ENCODE results near the gene CDK6. TPM values are rescaled to one million over a fixed set of nuclear protein-coding genes. Genes with fewer than 3 reads are reported as not detected.

Gene CDK6
- total and polyA plus RNA-seq, 4 donors, result 3.3 to 35.0 (median 12.0) TPM

DNA sequence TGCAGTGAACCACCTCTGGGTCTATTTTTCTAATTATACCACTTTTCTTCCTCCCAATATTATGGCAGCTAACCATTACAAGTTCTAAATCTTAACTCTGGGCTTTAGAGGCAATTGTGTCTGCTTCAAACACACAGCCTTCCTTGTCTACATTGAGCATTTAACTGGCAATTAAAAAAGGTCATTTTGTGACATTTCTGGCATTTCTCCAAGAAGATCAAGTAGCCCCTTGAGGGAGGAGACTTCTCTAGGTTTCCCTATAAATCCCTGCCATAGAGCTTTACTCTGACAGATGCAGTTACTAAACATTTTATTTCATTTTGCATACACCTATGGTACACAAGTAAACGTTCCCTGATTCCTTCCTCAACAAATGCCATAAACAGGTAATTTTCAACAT, 212.8 kb downstream of the CDK6 start:
- Histone ChIP-seq H3K27me3 (ENCODE audit: control insufficient read depth in 4 of 4, insufficient read depth in 4 of 4, low read length in 3 of 4) (no peaks in the 10 kb centered on the region), H3K4me1 (ENCODE audit: control insufficient read depth in 4 of 4, insufficient read depth in 4 of 4, low read length in 3 of 4) (peaks cover 0 to 4% (median 0%) of the 10 kb centered on the region in 4 donors), H3K4me3 (ENCODE audit: low read depth in 1 of 3, low read length in 3 of 3) (no peak overlapping the region), H3K36me3 (ENCODE audit: control insufficient read depth in 4 of 4, insufficient read depth in 3 of 4, low read depth in 1 of 4, low read length in 3 of 4) (peaks cover 0 to 2% (median 0%) of the 10 kb centered on the region in 4 donors), H3K27ac (ENCODE audit: low read depth in 1 of 2, low read length in 2 of 2) (no peak overlapping the region), H3K9ac (ENCODE audit: low read depth in 1 of 2, low read length in 2 of 2) (no peak overlapping the region), H3K9me3 (ENCODE audit: control insufficient read depth in 4 of 4, low read length in 3 of 4) (no peaks in the 10 kb centered on the region)
- no peak for DNase-seq (ENCODE audit: low spot score)
- 90% methylated on average over 1 of the region's 1 CpG for WGBS
- TF ChIP-seq, protein P1, sequence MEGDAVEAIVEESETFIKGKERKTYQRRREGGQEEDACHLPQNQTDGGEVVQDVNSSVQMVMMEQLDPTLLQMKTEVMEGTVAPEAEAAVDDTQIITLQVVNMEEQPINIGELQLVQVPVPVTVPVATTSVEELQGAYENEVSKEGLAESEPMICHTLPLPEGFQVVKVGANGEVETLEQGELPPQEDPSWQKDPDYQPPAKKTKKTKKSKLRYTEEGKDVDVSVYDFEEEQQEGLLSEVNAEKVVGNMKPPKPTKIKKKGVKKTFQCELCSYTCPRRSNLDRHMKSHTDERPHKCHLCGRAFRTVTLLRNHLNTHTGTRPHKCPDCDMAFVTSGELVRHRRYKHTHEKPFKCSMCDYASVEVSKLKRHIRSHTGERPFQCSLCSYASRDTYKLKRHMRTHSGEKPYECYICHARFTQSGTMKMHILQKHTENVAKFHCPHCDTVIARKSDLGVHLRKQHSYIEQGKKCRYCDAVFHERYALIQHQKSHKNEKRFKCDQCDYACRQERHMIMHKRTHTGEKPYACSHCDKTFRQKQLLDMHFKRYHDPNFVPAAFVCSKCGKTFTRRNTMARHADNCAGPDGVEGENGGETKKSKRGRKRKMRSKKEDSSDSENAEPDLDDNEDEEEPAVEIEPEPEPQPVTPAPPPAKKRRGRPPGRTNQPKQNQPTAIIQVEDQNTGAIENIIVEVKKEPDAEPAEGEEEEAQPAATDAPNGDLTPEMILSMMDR (IDR thresholded peaks at IDR 0.05; ENCODE audit: low read depth, low read length, missing input control), result no peak
- TF ChIP-seq RAD21 (IDR thresholded peaks at IDR 0.05), result no peak
- TF ChIP-seq, protein P2, sequence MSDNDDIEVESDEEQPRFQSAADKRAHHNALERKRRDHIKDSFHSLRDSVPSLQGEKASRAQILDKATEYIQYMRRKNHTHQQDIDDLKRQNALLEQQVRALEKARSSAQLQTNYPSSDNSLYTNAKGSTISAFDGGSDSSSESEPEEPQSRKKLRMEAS (IDR thresholded peaks at IDR 0.05), result no peak

DNA sequence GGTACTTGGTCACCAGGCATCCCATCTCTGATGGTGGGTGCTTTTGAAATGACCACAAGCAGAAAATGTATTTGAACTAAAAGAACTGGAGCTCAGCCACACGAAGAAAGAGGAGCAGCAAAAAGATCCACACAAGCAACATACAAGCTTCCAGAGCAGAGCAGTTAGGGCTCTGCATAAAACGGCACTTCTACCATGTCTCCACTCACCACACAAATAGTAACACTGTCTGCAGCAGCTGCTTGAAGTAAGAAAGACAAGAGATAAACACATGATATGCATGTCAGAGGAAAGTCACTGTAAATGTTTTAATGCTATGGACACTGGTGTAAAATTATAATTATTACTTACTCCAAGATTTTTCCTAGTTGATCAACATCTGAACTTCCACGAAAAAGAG, 213.7 kb downstream of the CDK6 start:
- Histone ChIP-seq H3K9ac (ENCODE audit: low read depth in 1 of 2, low read length in 2 of 2) (no peak overlapping the region), H3K36me3 (ENCODE audit: control insufficient read depth in 4 of 4, insufficient read depth in 3 of 4, low read depth in 1 of 4, low read length in 3 of 4) (peaks cover 0 to 3% (median 1%) of the 10 kb centered on the region in 4 donors), H3K27me3 (ENCODE audit: control insufficient read depth in 4 of 4, insufficient read depth in 4 of 4, low read length in 3 of 4) (no peaks in the 10 kb centered on the region), H3K27ac (ENCODE audit: low read depth in 1 of 2, low read length in 2 of 2) (no peak overlapping the region), H3K4me3 (ENCODE audit: low read depth in 1 of 3, low read length in 3 of 3) (no peak overlapping the region), H3K4me1 (ENCODE audit: control insufficient read depth in 4 of 4, insufficient read depth in 4 of 4, low read length in 3 of 4) (peaks cover 0 to 4% (median 0%) of the 10 kb centered on the region in 4 donors), H3K9me3 (ENCODE audit: control insufficient read depth in 4 of 4, low read length in 3 of 4) (no peaks in the 10 kb centered on the region)
- no peak for TF ChIP-seq FOXA1 (IDR thresholded peaks at IDR 0.05)
- TF ChIP-seq GABPA (IDR thresholded peaks at IDR 0.05 in 1 of 2, conservative IDR thresholded peaks at IDR 0.05 in 1 of 2), result no peak
- TF ChIP-seq YY1 (IDR thresholded peaks at IDR 0.05), result no peak
- TF ChIP-seq RAD21 (IDR thresholded peaks at IDR 0.05), result no peak
- no peak for TF ChIP-seq TAF1 (conservative IDR thresholded peaks at IDR 0.05)
- TF ChIP-seq RXRA (IDR thresholded peaks at IDR 0.05), result no peak
- TF ChIP-seq EGR1 (IDR thresholded peaks at IDR 0.05; ENCODE audit: low read depth in 2 of 2), result no peak
- TF ChIP-seq, protein P1 (IDR thresholded peaks at IDR 0.05; ENCODE audit: low read depth, low read length, missing input control), result no peak
- TF ChIP-seq, protein P3, sequence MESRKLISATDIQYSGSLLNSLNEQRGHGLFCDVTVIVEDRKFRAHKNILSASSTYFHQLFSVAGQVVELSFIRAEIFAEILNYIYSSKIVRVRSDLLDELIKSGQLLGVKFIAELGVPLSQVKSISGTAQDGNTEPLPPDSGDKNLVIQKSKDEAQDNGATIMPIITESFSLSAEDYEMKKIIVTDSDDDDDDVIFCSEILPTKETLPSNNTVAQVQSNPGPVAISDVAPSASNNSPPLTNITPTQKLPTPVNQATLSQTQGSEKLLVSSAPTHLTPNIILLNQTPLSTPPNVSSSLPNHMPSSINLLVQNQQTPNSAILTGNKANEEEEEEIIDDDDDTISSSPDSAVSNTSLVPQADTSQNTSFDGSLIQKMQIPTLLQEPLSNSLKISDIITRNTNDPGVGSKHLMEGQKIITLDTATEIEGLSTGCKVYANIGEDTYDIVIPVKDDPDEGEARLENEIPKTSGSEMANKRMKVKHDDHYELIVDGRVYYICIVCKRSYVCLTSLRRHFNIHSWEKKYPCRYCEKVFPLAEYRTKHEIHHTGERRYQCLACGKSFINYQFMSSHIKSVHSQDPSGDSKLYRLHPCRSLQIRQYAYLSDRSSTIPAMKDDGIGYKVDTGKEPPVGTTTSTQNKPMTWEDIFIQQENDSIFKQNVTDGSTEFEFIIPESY (IDR thresholded peaks at IDR 0.05), result no peak
- TF ChIP-seq, protein P2 (IDR thresholded peaks at IDR 0.05), result no peak
- TF ChIP-seq SP1 (IDR thresholded peaks at IDR 0.05), result no peak
- WGBS, result 84% methylated on average over 3 of the region's 3 CpGs
- no peak for DNase-seq (ENCODE audit: low spot score)

All from liver (tissue), 9 donors.